EH (cell line): Measurements from ENCODE around the gene SPDYE5.
A peak's percentile ranks its signal among the peaks of the same experiment; 100 is the strongest.
"Not testable (repeated sequence)": the region's sequence is repeated elsewhere in the genome, so short reads cannot be mapped to it uniquely, and the experiment has no call there.

Experiments used
- DNase-seq: peaks from one replicate; pipeline ENCODE4 v3.0.0-alpha.2; 2015; ENCODE audit warnings: low read depth

The SPDYE5 gene, protein sequence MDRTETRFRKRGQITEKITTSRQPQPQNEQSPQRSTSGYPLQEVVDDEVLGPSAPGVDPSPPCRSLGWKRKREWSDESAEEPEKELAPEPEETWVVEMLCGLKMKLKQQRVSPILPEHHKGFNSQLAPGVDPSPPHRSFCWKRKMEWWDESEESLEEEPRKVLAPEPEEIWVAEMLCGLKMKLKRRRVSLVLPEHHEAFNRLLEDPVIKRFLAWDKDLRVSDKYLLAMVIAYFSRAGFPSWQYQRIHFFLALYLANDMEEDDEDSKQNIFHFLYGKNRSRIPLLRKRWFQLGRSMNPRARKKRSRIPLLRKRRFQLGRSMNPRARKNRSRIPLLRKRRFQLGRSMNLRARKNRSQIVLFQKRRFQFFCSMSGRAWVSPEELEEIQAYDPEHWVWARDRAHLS

GRCh38 chr7:75492020-75492419, at the start of gene SPDYE5:
TSS of gene SPDYE5 (plus strand) at chr7:75492320. CDS start at chr7:75494048, 1,728 bp downstream.
- not testable (repeated sequence) for DNase-seq

- peak; percentile 54 for DNase-seq
Measured at GRCh38 chr7:75442465-75443111, 49.5 kb upstream of the SPDYE5 start.

GRCh38 chr7:75449946-75450345, 42.2 kb upstream of the SPDYE5 start:
- DNase-seq = not testable (repeated sequence)

DNA sequence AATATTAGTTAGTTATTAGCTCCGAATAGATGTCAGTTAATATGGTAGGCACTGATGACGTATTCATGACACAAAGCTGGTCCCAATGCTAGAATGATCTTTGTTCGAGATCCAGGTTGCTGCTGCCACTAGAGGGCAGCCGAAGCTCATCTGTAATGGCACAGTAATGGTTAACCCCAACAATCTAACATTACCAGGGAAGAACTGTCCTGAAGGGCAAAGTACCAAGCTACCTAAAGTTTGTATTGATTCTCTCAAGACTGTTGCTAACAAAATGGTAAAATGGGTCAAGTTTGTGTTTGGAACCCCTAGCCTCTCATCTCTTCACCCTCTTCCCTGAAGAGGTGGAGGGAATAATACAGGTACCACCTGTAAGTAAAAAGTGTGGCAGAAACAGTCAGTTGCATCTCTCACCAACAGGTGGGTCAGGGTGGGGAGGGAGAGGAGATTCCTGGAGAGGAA, 39.6 kb upstream of the SPDYE5 start:
- not testable (repeated sequence) for DNase-seq

DNA sequence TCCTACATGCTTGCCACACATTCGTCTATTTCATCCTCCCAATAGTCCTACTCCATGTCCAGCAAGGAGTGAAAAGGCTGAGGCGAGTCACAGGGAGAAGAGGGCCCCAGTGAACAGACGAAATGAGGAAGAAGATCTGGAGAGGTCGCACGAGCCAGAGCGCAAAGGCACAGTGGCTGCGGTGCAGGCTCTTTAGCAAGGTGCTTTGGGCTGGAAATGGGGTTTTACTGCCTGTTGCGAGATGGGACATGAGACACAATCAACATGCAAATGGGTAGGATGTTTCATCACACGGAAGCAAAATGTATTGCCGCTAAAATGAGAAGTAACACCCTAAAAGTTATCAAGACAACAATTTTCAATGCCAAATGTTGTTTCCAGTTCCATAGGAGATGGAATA, 35.7 kb upstream of the SPDYE5 start:
- not testable (repeated sequence) for DNase-seq

DNA sequence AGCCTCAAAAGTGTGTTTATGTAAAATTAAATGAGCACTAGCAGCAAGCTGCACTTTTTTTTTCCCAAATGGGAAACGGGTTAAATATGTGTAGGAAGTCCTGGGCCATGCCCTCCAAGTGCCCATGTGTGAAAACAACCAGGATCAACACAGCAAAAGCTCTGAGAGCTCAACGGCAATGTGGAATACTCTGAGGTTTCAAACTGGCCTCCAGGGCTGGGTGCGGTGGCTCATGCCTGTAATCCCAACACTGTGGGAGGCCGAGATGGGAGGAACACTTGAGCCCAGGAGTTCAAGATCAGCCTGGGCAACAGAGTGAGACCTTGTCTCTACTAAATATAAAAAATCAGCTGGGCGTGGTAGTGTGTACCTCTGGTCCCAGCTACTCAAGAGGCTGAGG, 34.1 kb upstream of the SPDYE5 start:
- not testable (repeated sequence) for DNase-seq

DNA sequence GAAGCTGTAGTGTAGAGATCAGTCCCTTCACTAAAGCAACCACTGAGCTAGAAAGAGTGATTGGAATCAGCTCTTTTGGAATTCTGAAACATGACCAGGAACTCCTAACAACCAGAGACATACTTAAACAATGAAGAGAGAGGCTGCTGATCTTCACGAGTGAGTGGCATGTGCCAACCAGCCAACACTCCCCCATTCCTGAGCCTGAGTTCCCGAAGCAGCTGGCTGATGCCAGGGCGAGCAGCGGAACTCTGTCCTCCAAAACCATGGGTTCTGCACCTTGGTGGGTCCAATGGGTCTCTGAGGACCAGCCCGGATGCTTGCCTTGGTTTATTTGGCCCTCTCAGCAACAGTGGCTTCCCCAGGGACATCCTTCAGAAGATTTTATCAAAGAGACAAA, 31.6 kb upstream of the SPDYE5 start:
- DNase-seq = not testable (repeated sequence)

- DNase-seq = not testable (repeated sequence)
Measured at GRCh38 chr7:75470166-75470565, 22.0 kb upstream of the SPDYE5 start.

DNA sequence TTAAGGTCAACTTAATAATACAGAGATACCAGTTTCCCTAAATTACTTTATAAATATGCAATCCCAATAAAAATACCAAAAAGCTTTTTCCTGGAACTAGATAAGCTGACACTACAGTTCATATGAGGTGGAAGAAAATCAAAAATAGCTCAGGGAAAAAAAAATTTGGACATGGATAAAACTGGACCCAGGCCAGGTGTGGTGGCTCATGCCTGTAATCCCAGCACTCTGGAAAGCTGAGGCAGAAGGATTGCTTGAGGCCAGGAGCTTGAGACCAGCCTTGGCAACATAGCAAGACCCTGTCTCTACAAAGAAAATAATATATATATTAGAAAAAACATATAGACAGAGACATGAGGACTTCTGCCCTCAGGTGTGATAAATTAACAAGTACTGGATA, 14.7 kb upstream of the SPDYE5 start:
- peak; percentile 13 for DNase-seq

DNA sequence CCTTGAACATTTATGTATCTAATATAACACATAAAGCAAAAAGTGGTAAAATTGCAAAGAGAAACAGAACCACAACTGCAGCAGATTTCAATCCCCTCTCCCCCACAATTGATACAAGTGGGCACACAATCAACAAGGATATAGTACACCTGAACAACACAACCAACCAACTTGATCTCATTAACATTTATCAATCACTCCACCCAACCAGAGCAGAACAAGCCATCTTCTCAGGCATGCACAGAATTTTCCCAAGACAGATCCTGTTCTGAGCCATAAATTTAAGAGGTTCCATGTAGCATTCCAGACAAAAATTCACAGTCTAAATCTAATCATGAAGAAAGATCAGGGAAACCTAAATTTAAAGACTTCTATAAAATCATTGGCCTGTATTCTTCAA, 11.8 kb upstream of the SPDYE5 start:
- DNase-seq = not testable (repeated sequence)

GRCh38 chr7:75485355-75485978, 6.7 kb upstream of the SPDYE5 start:
- DNase-seq = peak; percentile 4

- DNase-seq = peak; percentile 93
Measured at GRCh38 chr7:75485979-75486643, 6.0 kb upstream of the SPDYE5 start, which contains the start of gene POM121C. TSS of gene POM121C (minus strand) at chr7:75486299. CDS start at chr7:75441496, 44,803 bp downstream.

DNA sequence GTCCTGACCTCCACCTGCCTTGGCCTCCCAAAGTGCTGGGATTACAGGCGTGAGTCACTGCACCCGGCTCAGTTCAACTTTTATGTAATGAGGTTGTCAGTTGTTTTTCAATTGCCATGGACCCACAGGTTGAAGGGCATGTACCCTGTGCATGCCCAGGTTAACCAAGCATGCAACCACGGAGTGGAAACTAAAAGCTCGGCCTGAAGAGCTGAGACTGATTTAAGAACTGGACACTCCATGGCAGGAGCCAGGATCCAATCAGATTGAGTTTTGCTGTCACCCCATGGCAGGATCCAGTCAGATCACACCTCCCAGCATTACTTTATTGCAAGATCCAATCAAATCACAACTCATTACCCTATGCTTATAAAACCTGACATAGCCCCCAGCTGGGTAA, 16.9 kb downstream of the SPDYE5 start:
- not testable (repeated sequence) for DNase-seq

DNA sequence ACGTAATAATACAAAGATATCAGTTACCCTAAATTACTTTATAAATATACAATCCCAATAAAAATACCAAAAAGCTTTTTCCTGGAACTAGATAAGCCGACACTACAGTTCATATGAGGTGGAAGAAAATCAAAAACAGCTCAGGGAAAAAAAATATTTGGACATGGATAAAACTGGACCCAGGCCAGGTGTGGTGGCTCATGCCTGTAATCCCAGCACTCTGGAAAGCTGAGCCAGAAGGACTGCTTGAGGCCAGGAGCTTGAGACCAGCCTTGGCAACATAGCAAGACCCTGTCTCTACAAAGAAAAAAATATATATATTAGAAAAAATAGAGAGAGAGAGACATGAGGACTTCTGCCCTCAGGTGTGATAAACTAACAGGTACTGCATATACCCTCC, 26.7 kb downstream of the SPDYE5 start:
- DNase-seq = not testable (repeated sequence)

DNA sequence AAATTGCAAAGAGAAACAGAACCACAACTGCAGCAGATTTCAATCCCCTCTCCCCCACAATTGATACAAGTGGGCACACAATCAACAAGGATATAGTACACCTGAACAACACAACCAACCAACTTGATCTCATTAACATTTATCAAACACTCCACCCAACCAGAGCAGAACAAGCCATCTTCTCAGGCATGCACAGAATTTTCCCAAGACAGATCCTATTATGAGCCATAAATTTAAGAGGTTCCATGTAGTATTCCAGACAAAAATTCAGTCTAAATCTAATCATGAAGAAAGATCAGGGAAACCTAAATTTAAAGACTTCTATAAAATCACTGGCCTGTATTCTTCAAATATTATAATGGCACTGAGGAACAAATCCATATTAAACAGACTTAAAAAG, 29.6 kb downstream of the SPDYE5 start:
- not testable (repeated sequence) for DNase-seq

GRCh38 chr7:75527224-75527722, 35.2 kb downstream of the SPDYE5 start:
- DNase-seq = peak; percentile 12

- DNase-seq = peak; percentile 29
Measured at GRCh38 chr7:75531359-75531821, 39.3 kb downstream of the SPDYE5 start.

- no peak for DNase-seq
Measured at GRCh38 chr7:75532639-75533038, 40.5 kb downstream of the SPDYE5 start.

DNA sequence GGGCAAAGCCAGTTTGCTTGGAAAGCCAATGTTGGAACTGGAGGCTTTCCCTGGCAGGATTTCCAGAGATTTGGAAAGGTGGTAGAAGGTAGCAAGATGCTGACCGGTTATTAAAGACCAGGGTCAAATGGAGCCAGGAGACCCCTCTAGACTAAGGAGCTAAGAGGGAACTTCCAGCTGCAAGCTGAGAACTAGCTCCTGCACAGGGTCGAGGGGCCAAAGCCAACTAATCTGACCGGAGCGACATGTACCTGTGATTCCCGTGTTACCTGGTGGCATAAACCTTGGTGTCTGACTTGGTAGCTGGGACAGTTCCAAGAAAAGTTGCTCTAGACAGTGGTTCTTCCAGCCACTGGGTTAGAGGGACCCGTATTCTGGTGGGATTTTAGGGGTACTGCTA, 41.8 kb downstream of the SPDYE5 start:
- no peak for DNase-seq

DNA sequence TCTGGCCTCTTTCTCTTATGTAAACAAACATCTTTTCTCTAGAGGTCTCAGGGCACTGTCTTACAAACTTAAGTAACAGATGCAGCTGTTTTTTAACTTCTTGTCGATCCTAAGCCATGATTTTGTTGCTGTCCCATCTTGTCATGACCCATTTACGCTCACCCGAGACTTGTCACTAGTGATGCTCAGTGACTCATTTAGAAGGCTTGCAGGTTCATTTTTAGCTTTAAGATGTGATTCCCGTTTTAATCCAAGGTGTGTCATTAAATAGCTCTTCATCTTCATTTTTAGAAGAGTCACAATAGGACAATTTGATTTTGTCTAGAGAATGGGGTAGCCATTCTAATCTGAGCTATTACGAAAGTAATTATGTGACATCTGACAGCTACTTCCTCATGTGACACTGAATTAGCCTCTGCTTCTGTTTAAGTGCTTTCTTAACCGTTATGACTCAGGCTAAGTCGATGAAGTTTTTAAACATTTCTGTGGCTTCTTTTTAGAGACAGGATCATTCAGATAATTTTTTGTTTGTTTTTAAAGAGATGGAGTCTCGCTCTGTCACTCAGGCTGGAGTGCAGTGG, 42.7 kb downstream of the SPDYE5 start:
- peak; percentile 92 for DNase-seq

DNA sequence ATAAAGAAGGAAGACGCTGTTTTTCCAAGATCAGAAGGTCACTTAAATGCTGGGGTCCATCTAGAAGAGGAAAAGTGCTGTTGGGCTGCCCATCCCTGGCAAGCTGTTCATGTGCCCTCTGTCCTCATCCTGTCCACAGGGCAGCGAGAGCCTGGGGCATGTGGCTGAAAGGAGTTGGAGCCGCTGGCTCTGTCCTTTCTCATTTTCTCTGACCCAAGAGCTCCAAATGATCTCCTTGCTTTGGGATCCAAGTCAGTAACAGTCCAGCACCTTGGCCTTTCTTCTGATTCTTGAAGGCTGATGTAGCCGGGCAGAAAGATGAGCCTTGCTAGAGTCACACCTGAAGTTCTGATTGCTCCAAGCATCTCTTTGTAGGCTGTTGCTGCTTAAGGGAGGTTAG, 44.4 kb downstream of the SPDYE5 start:
- DNase-seq = no peak
